ENCODE results near the gene PDLIM5. TPM values are rescaled to one million over a fixed set of nuclear protein-coding genes. Genes with fewer than 3 reads are reported as not detected.

Gene PDLIM5
- total and polyA plus RNA-seq, 2 of the 8 experiments (the other 6 are each of a cell fraction or from before 2014, with no cell fraction given) = 37.3 to 62.1 TPM

- H2BK12ac ChIP-seq (ENCODE audit: low read depth, low read length) = no peak overlapping the region
Measured at GRCh38 chr4:94413085-94413840, 38.5 kb upstream of the PDLIM5 start.

More at GRCh38 chr4:94413085-94413840, 38.5 kb upstream of the PDLIM5 start:
- H4K8ac ChIP-seq (ENCODE audit: extremely low read depth, insufficient read depth, low read length) = no peak overlapping the region
- H4K5ac ChIP-seq (ENCODE audit: insufficient read length, low read depth, low read length) = no peak overlapping the region
- H3K9me3 ChIP-seq (ENCODE audit: insufficient read depth in 2 of 2, low read depth in 1 of 2, low read length in 1 of 2) = peaks cover 0 to 3% of the 10 kb centered on the region in 2 experiments; a peak in 1 of 4 replicates
- H2AFZ ChIP-seq (ENCODE audit: low read length) = no peak overlapping the region
- no peak overlapping the region for H2BK120ac ChIP-seq (replicated peaks; ENCODE audit: low read depth, low read length)
- no peak overlapping the region for H3K4me2 ChIP-seq (ENCODE audit: insufficient read depth in 1 of 2, low read depth in 2 of 2, low read length in 2 of 2)
- no peaks in the 10 kb centered on the region for H3K79me2 ChIP-seq (ENCODE audit: control insufficient read depth in 1 of 2, insufficient read depth in 2 of 2, low read length in 2 of 2)
- H3K18ac ChIP-seq (ENCODE audit: extremely low read depth, low read length) = no peak overlapping the region
- 85% methylated on average over 2 of the region's 2 CpGs; no CpG with 5 or more reads in 1 of the 2 experiments for WGBS, 2 experiments (ENCODE audit: extremely low coverage in 1 of 2, insufficient coverage in 1 of 2, insufficient read length in 1 of 2, insufficient replicate concordance in 2 of 2, low coverage in 1 of 2, low lambda C conversion rate in 2 of 2, missing lambda C conversion rate in 1 of 2)
- H2BK5ac ChIP-seq (ENCODE audit: low read depth, low read length) = no peak overlapping the region
- no peak for FAIRE-seq
- H3K4ac ChIP-seq (replicated peaks; ENCODE audit: insufficient read length, low read depth, low read length) = no peak overlapping the region
- H3K56ac ChIP-seq (replicated peaks; ENCODE audit: insufficient read length, low read depth, low read length) = no peak overlapping the region
- ChIA-PET POLR2A (ENCODE audit: partially characterized antibody) (no interaction called here), CTCF (ENCODE audit: partially characterized antibody) (interaction anchor here (1.2 to 1.5 kb wide), 3 partner anchors 28 to 182 kb away, joined by 3 to 5 read pairs (median 3); no protein-coding TSS in a partner anchor)
- no peaks in the 10 kb centered on the region for H3K36me3 ChIP-seq (ENCODE audit: control insufficient read depth in 2 of 4, insufficient read depth in 4 of 4, low read length in 3 of 4)
- no peak for DNase-seq (ENCODE audit: low read depth in 1 of 2, low spot score in 2 of 2)
- no peak overlapping the region for H3K4me3 ChIP-seq (ENCODE audit: extremely low read depth in 1 of 4, insufficient read depth in 2 of 4, low read depth in 3 of 4, low read length in 4 of 4)
- H3K14ac ChIP-seq (ENCODE audit: insufficient read length) = no peak overlapping the region
- H4K20me1 ChIP-seq (replicated peaks in 1 of 2; ENCODE audit: control insufficient read depth in 1 of 2, insufficient read depth in 2 of 2, low read length in 2 of 2) = no peaks in the 10 kb centered on the region
- no peak overlapping the region for H3K27ac ChIP-seq (ENCODE audit: low read depth, low read length)
- H2AK5ac ChIP-seq (ENCODE audit: low read depth, low read length) = no peak overlapping the region
- H3K9ac ChIP-seq (replicated peaks in 1 of 4; ENCODE audit: extremely low read depth in 1 of 4, low read depth in 3 of 4, low read length in 3 of 4) = no peak overlapping the region
- H4K91ac ChIP-seq (replicated peaks; ENCODE audit: insufficient read length, low read length) = no peak overlapping the region
- no peaks in the 10 kb centered on the region for H3K23me2 ChIP-seq (ENCODE audit: low read depth, low read length)
- no peak overlapping the region for H2BK15ac ChIP-seq (ENCODE audit: low read length)
- H3K23ac ChIP-seq (ENCODE audit: insufficient read length) = no peak overlapping the region
- H3K79me1 ChIP-seq (ENCODE audit: low read depth, low read length) = no peaks in the 10 kb centered on the region
- peaks cover 0 to 1% (median 0%) of the 10 kb centered on the region in 4 experiments; a peak in 1 of 7 replicates for H3K27me3 ChIP-seq (replicated peaks in 1 of 4; ENCODE audit: control insufficient read depth in 3 of 4, extremely low read depth in 1 of 4, insufficient read depth in 3 of 4, low read length in 3 of 4)
- H3K4me1 ChIP-seq (replicated peaks in 1 of 4; ENCODE audit: control insufficient read depth in 3 of 4, insufficient read depth in 4 of 4, low read length in 3 of 4) = peaks cover 0 to 12% (median 4%) of the 10 kb centered on the region in 4 experiments; a peak in 3 of 7 replicates
- H2BK20ac ChIP-seq (ENCODE audit: low read length) = no peak overlapping the region

Measured in H1 (cell line).